SK-N-SH (cell line): ENCODE data around the gene TMED1. TPM values are rescaled to one million over a fixed set of nuclear protein-coding genes. Genes with fewer than 3 reads are reported as not detected.

Experiments
- CTCF ChIA-PET: fragments of 300-600, 350-600 bp; formaldehyde crosslinking; extraction: SDS; loops from one replicate; lab custom pipeline; 2021; lab: Yijun Ruan, JAX
- POLR2A ChIA-PET: fragments of 350-600 bp; sonication (Branson Sonifier 250); formaldehyde crosslinking; extraction: SDS; loops from one replicate; lab custom pipeline; 2020; ENCODE audit warnings: antibody characterized with exemption, inconsistent platforms; lab: Yijun Ruan, JAX
- DNase-seq: peaks from one replicate; pipeline ENCODE4 v3.0.0; 2012
- H2AFZ ChIP-seq: fragments of 200-600 bp; sonication (generic); 2 replicates; pipeline ENCODE4 v1.8.1; 2016; ENCODE audit warnings: antibody characterized with exemption, mild to moderate bottlenecking, low read depth
- H3F3A ChIP-seq: fragments of 200-600 bp; sonication (generic); replicated peaks from 2 replicates; pipeline ENCODE3; 2016; ENCODE audit warnings: antibody characterized with exemption, mild to moderate bottlenecking; ENCODE audit not compliant: insufficient read depth
- H3K27ac ChIP-seq, 2 experiments: fragments of 200-500 bp in 1 of 2; fragments of 200-600 bp in 1 of 2; sonication (Bioruptor generic) in 1 of 2; sonication (generic), shearing (Covaris generic) in 1 of 2; 2 replicates each; pipeline versions ENCODE4 v1.5.1 to v1.6.1; 2014 to 2016; ENCODE audit warnings: low read depth in 2 of 2, inconsistent platforms in 1 of 2, low read length in 1 of 2, mild to moderate bottlenecking in 1 of 2, mixed read lengths in 1 of 2
- H3K27me3 ChIP-seq: fragments of 200-600 bp; sonication (generic), shearing (Covaris generic); 2 replicates; pipeline ENCODE4 v1.6.1; 2016; ENCODE audit warnings: mixed run types; ENCODE audit not compliant: insufficient read depth
- H3K36me3 ChIP-seq, 2 experiments: fragments of 200-500 bp in 1 of 2; fragments of 200-600 bp in 1 of 2; sonication (Bioruptor generic) in 1 of 2; sonication (generic) in 1 of 2; replicated peaks in 1 of 2; 2 replicates each; pipeline versions ENCODE3 to v1.5.1; 2014 to 2016; ENCODE audit warnings: low read length in 1 of 2, mild to moderate bottlenecking in 1 of 2; ENCODE audit not compliant: insufficient read depth in 2 of 2, control insufficient read depth in 1 of 2
- H3K4me1 ChIP-seq, 2 experiments: fragments of 200-500 bp in 1 of 2; fragments of 200-600 bp in 1 of 2; sonication (Bioruptor generic) in 1 of 2; sonication (generic), shearing (Covaris generic) in 1 of 2; 2 replicates each; pipeline versions ENCODE4 v1.5.1 to v1.6.1; 2014 to 2016; ENCODE audit warnings: low read depth in 1 of 2, low read length in 1 of 2, mixed run types in 1 of 2; ENCODE audit not compliant: insufficient read depth in 2 of 2, control insufficient read depth in 1 of 2
- H3K4me2 ChIP-seq: fragments of 200-600 bp; sonication (generic), shearing (Covaris generic); 2 replicates; pipeline ENCODE4 v1.6.1; 2017; ENCODE audit warnings: mixed run types
- H3K4me3 ChIP-seq, 2 experiments: fragments of 200-500 bp in 1 of 2; fragments of 200-600 bp in 1 of 2; sonication (Bioruptor generic) in 1 of 2; sonication (generic), shearing (Covaris generic) in 1 of 2; 2 replicates each; pipeline versions ENCODE4 v1.5.1 to v1.8.1; 2014 to 2016; ENCODE audit warnings: low read depth in 2 of 2, inconsistent platforms in 1 of 2, low read length in 1 of 2, mild to moderate bottlenecking in 1 of 2, mixed read lengths in 1 of 2, moderate library complexity in 1 of 2
- H3K79me2 ChIP-seq: fragments of 200-600 bp; sonication (generic); 2 replicates; pipeline ENCODE4 v1.8.1; 2017; ENCODE audit warnings: mild to moderate bottlenecking; ENCODE audit not compliant: insufficient read depth
- H3K9ac ChIP-seq: fragments of 200-600 bp; sonication (generic); 2 replicates; pipeline ENCODE4 v1.6.1; 2017; ENCODE audit warnings: mixed run types
- H3K9me2 ChIP-seq: fragments of 200-600 bp; sonication (generic); 2 replicates; pipeline ENCODE4 v1.6.1; 2017; ENCODE audit warnings: mixed run types
- H3K9me3 ChIP-seq: fragments of 200-600 bp; sonication (generic); 2 replicates; pipeline ENCODE4 v1.6.1; 2017; ENCODE audit warnings: mixed run types, mild to moderate bottlenecking, moderate library complexity
- H4K20me1 ChIP-seq: fragments of 200-600 bp; sonication (generic); 2 replicates; pipeline ENCODE4 v1.6.1; 2017; ENCODE audit warnings: mild to moderate bottlenecking, mixed run types; ENCODE audit not compliant: insufficient read depth
- EP300 ChIP-seq, 2 experiments: IDR thresholded peaks; 2 replicates each; pipeline versions ENCODE4 v1.4.0 to v1.6.1; 2012; ENCODE audit warnings: borderline replicate concordance in 1 of 2, low read depth in 1 of 2, low read length in 1 of 2
- FOSL2 ChIP-seq: IDR thresholded peaks from 2 replicates; pipeline ENCODE4 v1.4.0; 2012; ENCODE audit warnings: low read depth, mild to moderate bottlenecking, moderate library complexity, borderline replicate concordance
- GATA2 ChIP-seq: sonication (generic); formaldehyde crosslinking; IDR thresholded peaks from 2 replicates; pipeline ENCODE4 v1.5.0; 2020; ENCODE audit warnings: mild to moderate bottlenecking, missing genetic modification reagents
- MAX ChIP-seq: IDR thresholded peaks from 2 replicates; pipeline ENCODE4 v1.4.0; 2012; ENCODE audit warnings: low read depth
- RAD21 ChIP-seq: IDR thresholded peaks from 2 replicates; pipeline ENCODE4 v1.6.1; 2012; ENCODE audit warnings: mild to moderate bottlenecking, low read length
- REST ChIP-seq: IDR thresholded peaks from 2 replicates; pipeline ENCODE4 v1.6.1; 2012; ENCODE audit warnings: mild to moderate bottlenecking, low read depth, low read length, moderate library complexity
- TCF12 ChIP-seq: IDR thresholded peaks from 2 replicates; pipeline ENCODE4 v1.4.0; 2012
- USF2 ChIP-seq: fragments of 150-350 bp; IDR thresholded peaks from 2 replicates; pipeline ENCODE4 v1.6.1; 2017; ENCODE audit warnings: antibody characterized with exemption, low read length, low read depth, borderline replicate concordance
- YY1 ChIP-seq: IDR thresholded peaks from 2 replicates; pipeline ENCODE4 v1.4.0; 2012; ENCODE audit warnings: low read depth, mild to moderate bottlenecking
- WGBS: methylation state at CpG from one replicate; pipeline ENCODE4 v1.1.6; 2017; ENCODE audit warnings: low lambda C conversion rate; 5-methylcytosine and 5-hydroxymethylcytosine counted together
- polyA plus RNA-seq, 3 experiments: library from polyadenylated mRNA; depleted of rRNA; stranded (reverse); fragments of >200 nt; gene quantifications; 2 replicates each; pipeline ENCODE4 v1.2.3, GENCODE V29; 2012
- TF ChIP-seq, protein P1 (sequence below): IDR thresholded peaks from 2 replicates; pipeline ENCODE4 v1.4.0; 2012; ENCODE audit warnings: low read depth, borderline replicate concordance

Gene TMED1
- polyA plus RNA-seq, 1 of the 3 experiments (the other 2 are of a cell fraction), result 92.4 TPM

GRCh38 chr19:10788146-10788545 lies 47.9 kb downstream of the TMED1 start:
- H3F3A ChIP-seq, result no peaks in the 10 kb centered on the region
- peaks cover 24 to 27% of the 10 kb centered on the region in 2 experiments for H3K36me3 ChIP-seq
- no peaks in the 10 kb centered on the region for H3K4me1 ChIP-seq
- ChIA-PET CTCF (interaction anchor here (1.1 kb wide), 1 partner anchor 76 kb away, joined by 4 read pairs; no protein-coding TSS in a partner anchor), POLR2A (no interaction called here)
- H3K4me3 ChIP-seq, result no peak overlapping the region
- no peak overlapping the region for H2AFZ ChIP-seq
- no peak overlapping the region for H3K4me2 ChIP-seq
- H3K9me2 ChIP-seq, result no peaks in the 10 kb centered on the region
- TF ChIP-seq, protein P1, sequence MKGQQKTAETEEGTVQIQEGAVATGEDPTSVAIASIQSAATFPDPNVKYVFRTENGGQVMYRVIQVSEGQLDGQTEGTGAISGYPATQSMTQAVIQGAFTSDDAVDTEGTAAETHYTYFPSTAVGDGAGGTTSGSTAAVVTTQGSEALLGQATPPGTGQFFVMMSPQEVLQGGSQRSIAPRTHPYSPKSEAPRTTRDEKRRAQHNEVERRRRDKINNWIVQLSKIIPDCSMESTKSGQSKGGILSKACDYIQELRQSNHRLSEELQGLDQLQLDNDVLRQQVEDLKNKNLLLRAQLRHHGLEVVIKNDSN, result no peak
- no peak for TF ChIP-seq TCF12
- no peak for TF ChIP-seq YY1
- WGBS, result 98% methylated on average over 8 of the region's 8 CpGs
- H3K27ac ChIP-seq, result no peak overlapping the region
- H3K79me2 ChIP-seq, result no peaks in the 10 kb centered on the region
- H3K27me3 ChIP-seq, result no peaks in the 10 kb centered on the region
- H3K9me3 ChIP-seq, result no peaks in the 10 kb centered on the region
- H3K9ac ChIP-seq, result no peak overlapping the region
- no peaks in the 10 kb centered on the region for H4K20me1 ChIP-seq
- DNase-seq, result no peak

- ChIA-PET POLR2A (no interaction called here), CTCF (interaction anchor here (0.9 to 1.3 kb wide), 3 partner anchors 51 to 87 kb away, joined by 3 to 4 read pairs (median 3); partner anchors contain the start of gene TMED1)
- no peak overlapping the region for H3K4me3 ChIP-seq
- no peaks in the 10 kb centered on the region for H3K9me3 ChIP-seq
- H4K20me1 ChIP-seq, result no peaks in the 10 kb centered on the region
- TF ChIP-seq USF2 (no peak), FOSL2 (no peak), GATA2 (CRISPR knock-in tag) (no peak)
- DNase-seq, result no peak
- H3F3A ChIP-seq, result no peaks in the 10 kb centered on the region
- H3K9ac ChIP-seq, result no peak overlapping the region
- H3K79me2 ChIP-seq, result no peaks in the 10 kb centered on the region
- no peaks in the 10 kb centered on the region for H3K27me3 ChIP-seq
- H3K9me2 ChIP-seq, result no peaks in the 10 kb centered on the region
- WGBS, result 97% methylated on average over 9 of the region's 10 CpGs
- no peaks in the 10 kb centered on the region for H3K4me1 ChIP-seq
- H3K27ac ChIP-seq, result no peak overlapping the region
- H2AFZ ChIP-seq, result no peak overlapping the region
- H3K36me3 ChIP-seq, result peaks cover 32 to 40% of the 10 kb centered on the region in 2 experiments
- no peak overlapping the region for H3K4me2 ChIP-seq
Observed at GRCh38 chr19:10784257-10784656, 51.8 kb downstream of the TMED1 start.

- no peaks in the 10 kb centered on the region for H3F3A ChIP-seq
- 88% methylated on average over 8 of the region's 13 CpGs for WGBS
- H3K36me3 ChIP-seq, result peaks cover 28 to 53% of the 10 kb centered on the region in 2 experiments
- H3K9me2 ChIP-seq, result no peaks in the 10 kb centered on the region
- H3K27me3 ChIP-seq, result no peaks in the 10 kb centered on the region
- ChIA-PET CTCF (interaction anchor here (0.8 to 1.3 kb wide), 3 partner anchors 53 to 252 kb away, joined by 3 to 4 read pairs (median 4); partner anchors contain the start of gene TMED1), POLR2A (no interaction called here)
- no peak overlapping the region for H3K27ac ChIP-seq
- no peak overlapping the region for H3K4me2 ChIP-seq
- H3K9ac ChIP-seq, result no peak overlapping the region
- TF ChIP-seq RAD21 (no peak), EP300 (IDR thresholded peaks at IDR 0.05; ENCODE audit: borderline replicate concordance in 1 of 2, low read depth in 1 of 2, low read length in 1 of 2) (no peak), REST (no peak), MAX (no peak)
- TF ChIP-seq, protein P1, result no peak
- no peaks in the 10 kb centered on the region for H3K4me1 ChIP-seq
- no peaks in the 10 kb centered on the region for H4K20me1 ChIP-seq
- H3K9me3 ChIP-seq, result no peaks in the 10 kb centered on the region
- no peak overlapping the region for H3K4me3 ChIP-seq
- H3K79me2 ChIP-seq, result no peaks in the 10 kb centered on the region
- H2AFZ ChIP-seq, result no peak overlapping the region
- no peak for DNase-seq
Observed at GRCh38 chr19:10782795-10783194, 53.2 kb downstream of the TMED1 start.
